HepG2 (cell line): Measurements from ENCODE around the gene KCTD14.

Experiments
- FOXM1 ChIP-seq: sonication (generic); formaldehyde crosslinking; IDR thresholded peaks from 2 replicates; pipeline ENCODE4 v1.5.0; 2020; ENCODE audit warnings: missing genetic modification reagents
- GFI1 ChIP-seq: sonication (generic); formaldehyde crosslinking; IDR thresholded peaks from 2 replicates; pipeline ENCODE4 v1.5.0; 2020; ENCODE audit warnings: missing genetic modification reagents, mild to moderate bottlenecking, borderline replicate concordance
- KLF6 ChIP-seq: IDR thresholded peaks from 2 replicates; pipeline ENCODE4 v1.8.0; 2016; ENCODE audit warnings: missing biosample characterization, missing genetic modification reagents
- TGIF2 ChIP-seq: IDR thresholded peaks from 2 replicates; pipeline ENCODE4 v1.6.1; 2016; ENCODE audit warnings: control low read depth, missing compliant biosample characterization
- ZNF607 ChIP-seq: sonication (generic); formaldehyde crosslinking; IDR thresholded peaks from 2 replicates; pipeline ENCODE4 v1.5.1; 2020; ENCODE audit warnings: missing genetic modification reagents, mild to moderate bottlenecking, borderline replicate concordance

- TF ChIP-seq TGIF2 (CRISPR knock-in tag), result no peak
- no peak for TF ChIP-seq ZNF607 (CRISPR knock-in tag)
- no peak for TF ChIP-seq KLF6 (CRISPR knock-in tag)
- TF ChIP-seq FOXM1, result no peak
- TF ChIP-seq GFI1, result no peak
These were observed 10.0 kb upstream of the KCTD14 start for GRCh38 chr11:78033040-78033439.
